ENCODE data around the gene FADS6. TPM values are rescaled to one million over a fixed set of nuclear protein-coding genes. Genes with fewer than 3 reads are reported as not detected.
"Not testable (repeated sequence)": the region's sequence is repeated elsewhere in the genome, so short reads cannot be mapped to it uniquely, and the experiment has no call there.

Gene FADS6
- total and polyA plus RNA-seq, 2 of the 13 experiments (the other 11 are each of a cell fraction or from before 2014, with no cell fraction given): 0.11 TPM

- TF ChIP-seq, protein P1, sequence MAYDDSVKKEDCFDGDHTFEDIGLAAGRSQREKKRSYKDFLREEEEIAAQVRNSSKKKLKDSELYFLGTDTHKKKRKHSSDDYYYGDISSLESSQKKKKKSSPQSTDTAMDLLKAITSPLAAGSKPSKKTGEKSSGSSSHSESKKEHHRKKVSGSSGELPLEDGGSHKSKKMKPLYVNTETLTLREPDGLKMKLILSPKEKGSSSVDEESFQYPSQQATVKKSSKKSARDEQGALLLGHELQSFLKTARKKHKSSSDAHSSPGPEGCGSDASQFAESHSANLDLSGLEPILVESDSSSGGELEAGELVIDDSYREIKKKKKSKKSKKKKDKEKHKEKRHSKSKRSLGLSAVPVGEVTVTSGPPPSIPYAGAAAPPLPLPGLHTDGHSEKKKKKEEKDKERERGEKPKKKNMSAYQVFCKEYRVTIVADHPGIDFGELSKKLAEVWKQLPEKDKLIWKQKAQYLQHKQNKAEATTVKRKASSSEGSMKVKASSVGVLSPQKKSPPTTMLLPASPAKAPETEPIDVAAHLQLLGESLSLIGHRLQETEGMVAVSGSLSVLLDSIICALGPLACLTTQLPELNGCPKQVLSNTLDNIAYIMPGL (CRISPR knock-in tag; IDR thresholded peaks at IDR 0.05; ENCODE audit: borderline replicate concordance in 1 of 2, low read depth in 1 of 2): peak in 1 of 2 experiments; percentile 64; a peak in 1 of 4 replicates
- TF ChIP-seq GABPB1 (CRISPR knock-in tag; IDR thresholded peaks at IDR 0.05) (0 out of 2 replicates have a peak, but pooled peaks have one; percentile 43), KLF16 (CRISPR knock-in tag; IDR thresholded peaks at IDR 0.05) (0 out of 4 replicates have a peak, but pooled peaks of 1 of the 2 experiments have one; percentile 16), ZFX (CRISPR knock-in tag; IDR thresholded peaks at IDR 0.05; ENCODE audit: low read depth) (peak; percentile 39; the same call in 1 of the 2 replicates), FOSL2 (CRISPR knock-in tag; IDR thresholded peaks at IDR 0.05) (peak; percentile 43), SAP130 (CRISPR knock-in tag; IDR thresholded peaks at IDR 0.05; ENCODE audit: low read depth) (0 out of 2 replicates have a peak, but pooled peaks have one; percentile 19), KAT7 (CRISPR knock-in tag; IDR thresholded peaks at IDR 0.05; ENCODE audit: borderline replicate concordance) (peak; percentile 34; the same call in 1 of the 2 replicates), GATAD2A (CRISPR knock-in tag; IDR thresholded peaks at IDR 0.05) (peak; percentile 51; the same call in 1 of the 2 replicates), PHF8 (CRISPR knock-in tag; IDR thresholded peaks at IDR 0.05) (0 out of 2 replicates have a peak, but pooled peaks have one; percentile 27), ELF3 (CRISPR knock-in tag; IDR thresholded peaks at IDR 0.05) (peak; percentile 49; the same call in 1 of the 2 replicates), THAP11 (CRISPR knock-in tag; IDR thresholded peaks at IDR 0.05) (0 out of 2 replicates have a peak, but pooled peaks have one; percentile 12), ZNF652 (CRISPR knock-in tag; IDR thresholded peaks at IDR 0.05; ENCODE audit: borderline replicate concordance, low read depth) (peak; percentile 94), HMG20B (CRISPR knock-in tag; conservative IDR thresholded peaks at IDR 0.05) (0 out of 2 replicates have a peak, but pooled peaks have one; percentile 3)
- TF ChIP-seq, protein P2, sequence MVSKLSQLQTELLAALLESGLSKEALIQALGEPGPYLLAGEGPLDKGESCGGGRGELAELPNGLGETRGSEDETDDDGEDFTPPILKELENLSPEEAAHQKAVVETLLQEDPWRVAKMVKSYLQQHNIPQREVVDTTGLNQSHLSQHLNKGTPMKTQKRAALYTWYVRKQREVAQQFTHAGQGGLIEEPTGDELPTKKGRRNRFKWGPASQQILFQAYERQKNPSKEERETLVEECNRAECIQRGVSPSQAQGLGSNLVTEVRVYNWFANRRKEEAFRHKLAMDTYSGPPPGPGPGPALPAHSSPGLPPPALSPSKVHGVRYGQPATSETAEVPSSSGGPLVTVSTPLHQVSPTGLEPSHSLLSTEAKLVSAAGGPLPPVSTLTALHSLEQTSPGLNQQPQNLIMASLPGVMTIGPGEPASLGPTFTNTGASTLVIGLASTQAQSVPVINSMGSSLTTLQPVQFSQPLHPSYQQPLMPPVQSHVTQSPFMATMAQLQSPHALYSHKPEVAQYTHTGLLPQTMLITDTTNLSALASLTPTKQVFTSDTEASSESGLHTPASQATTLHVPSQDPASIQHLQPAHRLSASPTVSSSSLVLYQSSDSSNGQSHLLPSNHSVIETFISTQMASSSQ (IDR thresholded peaks at IDR 0.05; ENCODE audit: low read depth): not testable (repeated sequence)
- TF ChIP-seq, protein P2 (CRISPR knock-in tag; IDR thresholded peaks at IDR 0.05; ENCODE audit: borderline replicate concordance): peak; percentile 66
- TF ChIP-seq, protein P3, sequence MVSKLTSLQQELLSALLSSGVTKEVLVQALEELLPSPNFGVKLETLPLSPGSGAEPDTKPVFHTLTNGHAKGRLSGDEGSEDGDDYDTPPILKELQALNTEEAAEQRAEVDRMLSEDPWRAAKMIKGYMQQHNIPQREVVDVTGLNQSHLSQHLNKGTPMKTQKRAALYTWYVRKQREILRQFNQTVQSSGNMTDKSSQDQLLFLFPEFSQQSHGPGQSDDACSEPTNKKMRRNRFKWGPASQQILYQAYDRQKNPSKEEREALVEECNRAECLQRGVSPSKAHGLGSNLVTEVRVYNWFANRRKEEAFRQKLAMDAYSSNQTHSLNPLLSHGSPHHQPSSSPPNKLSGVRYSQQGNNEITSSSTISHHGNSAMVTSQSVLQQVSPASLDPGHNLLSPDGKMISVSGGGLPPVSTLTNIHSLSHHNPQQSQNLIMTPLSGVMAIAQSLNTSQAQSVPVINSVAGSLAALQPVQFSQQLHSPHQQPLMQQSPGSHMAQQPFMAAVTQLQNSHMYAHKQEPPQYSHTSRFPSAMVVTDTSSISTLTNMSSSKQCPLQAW (CRISPR knock-in tag; IDR thresholded peaks at IDR 0.05): peak; percentile 40; the same call in 1 of the 2 replicates
These were observed 18.0 kb upstream of the FADS6 start (continued) for GRCh38 chr17:74911423-74911822.
